GM12872 (cell line): Measurements from ENCODE around the gene CYP26C1.

ENCODE experiments used
- CTCF ChIP-seq: IDR thresholded peaks from 3 replicates; pipeline ENCODE4 v1.5.1; 2011; ENCODE audit warnings: low read depth, mild to moderate bottlenecking, low read length, moderate library complexity; ENCODE audit not compliant: insufficient read depth

CYP26C1 gene

GRCh38 chr10:93110472-93111146 lies 50.0 kb downstream of the CYP26C1 start:
- no peak for TF ChIP-seq CTCF

- no peak for TF ChIP-seq CTCF
Measured at GRCh38 chr10:93113042-93113441, 52.4 kb downstream of the CYP26C1 start.

DNA sequence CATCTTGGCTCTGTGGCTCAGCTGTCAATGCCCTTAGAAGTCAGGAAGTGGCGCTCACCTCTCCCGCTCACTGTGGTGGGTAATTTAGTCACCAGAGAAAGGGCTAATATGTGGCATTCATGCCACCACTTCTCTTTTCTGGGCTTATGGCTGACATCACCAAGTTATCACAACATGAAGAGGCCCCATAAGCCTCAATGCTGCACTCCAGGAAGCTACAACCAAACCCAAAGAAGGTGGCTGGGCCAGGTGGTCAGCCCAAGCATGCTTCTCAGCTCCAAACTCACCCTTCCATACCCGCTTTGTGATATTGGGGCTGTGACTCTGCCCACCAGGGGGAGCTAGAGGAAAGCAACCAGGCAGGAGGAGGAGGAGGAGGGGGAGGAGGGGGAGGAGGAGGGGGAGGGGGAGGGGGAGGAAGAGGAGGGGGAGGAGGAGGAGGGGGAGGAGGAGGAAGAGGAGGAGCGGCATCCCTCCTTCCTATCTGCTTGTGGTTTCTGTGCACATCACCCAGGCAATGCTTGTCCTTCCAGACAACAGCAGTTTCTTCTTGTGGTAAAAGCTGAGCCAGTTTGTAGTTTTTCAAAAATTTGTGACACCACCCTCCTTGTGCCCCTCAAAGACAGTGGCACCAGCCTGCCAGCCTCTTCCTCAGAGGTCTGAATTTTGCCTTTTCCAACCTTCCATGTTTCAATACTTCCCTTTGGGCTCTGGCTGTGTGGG lies 55.2 kb downstream of the CYP26C1 start:
- peak; percentile 72 for TF ChIP-seq CTCF
